Measurements from ENCODE around the gene PFKFB3.
A peak's percentile ranks its signal among the peaks of the same experiment; 100 is the strongest.
"Not testable (repeated sequence)": the region's sequence is repeated elsewhere in the genome, so short reads cannot be mapped to it uniquely, and the experiment has no call there.

Gene PFKFB3

DNA sequence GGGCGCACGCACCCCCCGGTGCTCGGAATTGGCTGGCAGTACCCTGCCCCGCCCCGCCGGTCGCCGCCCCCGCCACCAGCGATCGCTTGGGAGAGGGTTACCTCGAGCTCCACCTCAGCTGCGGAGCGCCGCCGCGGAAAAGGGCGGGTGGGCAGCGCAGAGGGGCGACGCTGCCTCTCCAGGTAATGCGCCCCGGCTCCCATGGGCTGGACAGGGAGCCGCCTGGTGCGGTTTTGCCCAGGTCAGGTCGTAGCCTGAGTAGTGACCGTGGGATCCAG, 1.3 kb downstream of the PFKFB3 start:
- H3K4me1 ChIP-seq (ENCODE audit: control insufficient read depth in 1 of 2, insufficient read depth in 2 of 2, low read length in 2 of 2): peaks cover 3 to 21% of the 10 kb centered on the region in 2 donors
- H3K4me3 ChIP-seq (ENCODE audit: low read depth in 1 of 2, low read length in 2 of 2): peak overlapping the region; percentile 91 to 92
- H3K27me3 ChIP-seq (ENCODE audit: low read depth, low read length): no peaks in the 10 kb centered on the region
- no peak overlapping the region for H3K27ac ChIP-seq (ENCODE audit: low read length)
- H3K36me3 ChIP-seq (ENCODE audit: control insufficient read depth in 1 of 2, insufficient read depth in 2 of 2, low read length in 2 of 2): peaks cover 0 to 4% of the 10 kb centered on the region in 2 donors
- no peaks in the 10 kb centered on the region for H3K9me3 ChIP-seq (ENCODE audit: control insufficient read depth in 1 of 2, low read length in 2 of 2)

DNA sequence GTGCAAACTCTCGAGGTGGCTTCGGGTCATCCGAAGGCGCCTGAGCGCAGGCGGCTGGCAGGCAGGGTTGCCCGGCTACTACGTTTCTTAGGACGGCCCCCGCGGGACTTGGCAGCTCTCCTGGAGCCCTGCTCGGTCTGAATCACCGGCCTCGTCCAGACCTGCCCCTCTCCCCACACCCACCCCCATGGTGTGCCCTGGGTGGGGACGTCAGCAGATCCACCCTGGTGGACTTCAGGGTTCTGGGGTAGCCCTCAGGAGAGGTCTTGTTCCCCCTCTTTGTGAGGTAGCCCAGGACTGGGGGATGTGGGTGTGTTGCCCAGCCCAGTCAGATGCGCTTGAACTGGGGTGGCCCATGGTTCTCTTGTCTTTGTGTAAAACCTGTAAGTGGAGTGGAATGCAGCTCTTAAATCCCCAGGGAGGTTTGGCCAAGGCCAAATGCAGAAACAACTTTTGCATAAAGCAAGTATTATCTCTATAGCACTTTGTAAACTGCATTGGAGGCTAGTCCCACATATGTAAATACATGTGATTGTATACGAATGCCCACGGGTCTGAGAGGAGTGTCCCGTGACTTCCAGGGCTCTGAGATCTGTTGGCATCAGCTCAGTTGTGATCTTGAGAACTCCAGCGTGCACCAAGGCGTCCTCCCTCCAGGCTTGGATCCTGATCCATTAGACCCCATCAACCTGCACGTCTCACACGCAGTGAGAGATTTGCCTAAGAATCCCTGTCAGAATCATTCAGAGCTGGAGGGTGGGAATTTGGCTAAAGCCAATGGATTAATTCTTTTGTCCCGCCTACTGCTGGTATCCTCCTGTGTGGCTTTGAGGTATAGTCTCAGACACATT, 1.8 kb downstream of the PFKFB3 start:
- H3K4me1 ChIP-seq (ENCODE audit: control insufficient read depth in 1 of 2, insufficient read depth in 2 of 2, low read length in 2 of 2): peaks cover 3 to 21% of the 10 kb centered on the region in 2 donors

DNA sequence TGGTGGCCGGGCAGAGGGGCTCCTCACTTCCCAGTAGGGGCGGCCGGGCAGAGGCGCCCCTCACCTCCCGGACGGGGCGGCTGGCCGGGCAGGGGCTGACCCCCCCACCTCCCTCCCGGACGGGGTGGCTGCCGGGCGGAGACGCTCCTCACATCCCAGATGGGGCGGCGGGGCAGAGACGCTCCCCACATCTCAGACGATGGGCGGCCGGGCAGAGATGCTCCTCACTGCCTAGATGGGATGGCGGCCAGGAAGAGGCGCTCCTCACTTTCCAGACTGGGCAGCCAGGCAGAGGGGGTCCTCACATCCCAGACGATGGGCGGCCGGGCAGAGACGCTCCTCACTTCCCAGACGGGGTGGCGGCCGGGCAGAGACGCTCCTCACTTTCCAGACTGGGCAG, 3.8 kb downstream of the PFKFB3 start:
- H3K36me3 ChIP-seq (ENCODE audit: control insufficient read depth in 1 of 2, insufficient read depth in 2 of 2, low read length in 2 of 2); H3K27me3 ChIP-seq (ENCODE audit: low read depth, low read length); H3K27ac ChIP-seq (ENCODE audit: low read length); H3K9me3 ChIP-seq (ENCODE audit: control insufficient read depth in 1 of 2, low read length in 2 of 2); H3K4me3 ChIP-seq (ENCODE audit: low read depth in 1 of 2, low read length in 2 of 2): not testable (repeated sequence)
- peaks cover 3 to 27% of the 10 kb centered on the region in 2 donors for H3K4me1 ChIP-seq (ENCODE audit: control insufficient read depth in 1 of 2, insufficient read depth in 2 of 2, low read length in 2 of 2)

More for the DNA sequence above, 1.8 kb downstream of the PFKFB3 start:
- peaks cover 0 to 4% of the 10 kb centered on the region in 2 donors for H3K36me3 ChIP-seq (ENCODE audit: control insufficient read depth in 1 of 2, insufficient read depth in 2 of 2, low read length in 2 of 2)
- H3K27me3 ChIP-seq (ENCODE audit: low read depth, low read length): no peaks in the 10 kb centered on the region
- peak overlapping the region; percentile 91 to 92 for H3K4me3 ChIP-seq (ENCODE audit: low read depth in 1 of 2, low read length in 2 of 2)
- H3K27ac ChIP-seq (ENCODE audit: low read length): no peak overlapping the region
- H3K9me3 ChIP-seq (ENCODE audit: control insufficient read depth in 1 of 2, low read length in 2 of 2): no peaks in the 10 kb centered on the region

DNA sequence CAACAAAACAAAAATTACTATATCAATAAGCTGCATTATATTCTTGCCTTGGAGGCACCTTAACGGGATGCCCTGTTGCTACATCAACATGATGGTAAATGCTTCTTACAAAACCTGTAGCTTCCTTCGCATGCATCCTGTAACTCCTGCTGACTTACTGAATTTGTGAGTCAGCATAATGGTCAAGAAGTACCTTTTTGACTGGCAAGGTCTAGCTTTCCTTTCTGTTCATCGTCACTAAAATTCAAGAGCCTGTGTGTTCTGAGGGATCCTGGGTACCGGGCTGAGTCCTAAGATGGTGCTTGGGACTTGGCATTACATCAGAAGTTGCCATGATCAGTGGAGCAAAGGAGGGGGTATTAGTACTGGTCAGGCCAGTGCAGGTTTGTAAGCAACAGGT, 4.9 kb downstream of the PFKFB3 start:
- peaks cover 0 to 4% of the 10 kb centered on the region in 2 donors for H3K36me3 ChIP-seq (ENCODE audit: control insufficient read depth in 1 of 2, insufficient read depth in 2 of 2, low read length in 2 of 2)
- H3K4me3 ChIP-seq (ENCODE audit: low read depth in 1 of 2, low read length in 2 of 2): no peak overlapping the region
- H3K9me3 ChIP-seq (ENCODE audit: control insufficient read depth in 1 of 2, low read length in 2 of 2): no peaks in the 10 kb centered on the region
- peaks cover 0 to 27% of the 10 kb centered on the region in 2 donors for H3K4me1 ChIP-seq (ENCODE audit: control insufficient read depth in 1 of 2, insufficient read depth in 2 of 2, low read length in 2 of 2)
- H3K27ac ChIP-seq (ENCODE audit: low read length): no peak overlapping the region
- no peaks in the 10 kb centered on the region for H3K27me3 ChIP-seq (ENCODE audit: low read depth, low read length)

DNA sequence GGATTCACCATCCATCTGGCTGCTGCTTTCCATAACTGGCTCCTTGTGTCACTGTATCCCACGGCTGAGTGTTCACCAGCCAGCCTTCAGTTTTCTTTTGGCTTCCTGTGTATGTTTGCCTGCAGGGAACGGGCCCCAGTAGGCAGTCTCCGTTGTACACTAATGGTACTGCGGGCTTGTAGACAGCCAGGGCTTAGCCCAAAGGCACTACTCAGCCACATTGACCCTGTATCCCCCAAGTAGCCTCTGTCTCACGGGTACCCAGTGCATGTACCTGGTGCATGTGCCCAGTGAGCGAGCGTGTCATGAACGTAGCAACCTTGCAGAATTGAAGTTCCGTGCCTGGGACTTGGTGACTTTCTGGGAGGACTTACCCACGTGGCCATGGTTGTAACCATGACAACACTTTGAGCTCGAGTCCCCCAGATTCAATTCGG, 6.1 kb downstream of the PFKFB3 start:
- H3K9me3 ChIP-seq (ENCODE audit: control insufficient read depth in 1 of 2, low read length in 2 of 2): no peaks in the 10 kb centered on the region
- no peaks in the 10 kb centered on the region for H3K27me3 ChIP-seq (ENCODE audit: low read depth, low read length)
- no peak overlapping the region for H3K4me3 ChIP-seq (ENCODE audit: low read depth in 1 of 2, low read length in 2 of 2)
- no peak overlapping the region for H3K27ac ChIP-seq (ENCODE audit: low read length)
- peaks cover 4 to 5% of the 10 kb centered on the region in 2 donors for H3K36me3 ChIP-seq (ENCODE audit: control insufficient read depth in 1 of 2, insufficient read depth in 2 of 2, low read length in 2 of 2)
- H3K4me1 ChIP-seq (ENCODE audit: control insufficient read depth in 1 of 2, insufficient read depth in 2 of 2, low read length in 2 of 2): peaks cover 0 to 26% of the 10 kb centered on the region in 2 donors

DNA sequence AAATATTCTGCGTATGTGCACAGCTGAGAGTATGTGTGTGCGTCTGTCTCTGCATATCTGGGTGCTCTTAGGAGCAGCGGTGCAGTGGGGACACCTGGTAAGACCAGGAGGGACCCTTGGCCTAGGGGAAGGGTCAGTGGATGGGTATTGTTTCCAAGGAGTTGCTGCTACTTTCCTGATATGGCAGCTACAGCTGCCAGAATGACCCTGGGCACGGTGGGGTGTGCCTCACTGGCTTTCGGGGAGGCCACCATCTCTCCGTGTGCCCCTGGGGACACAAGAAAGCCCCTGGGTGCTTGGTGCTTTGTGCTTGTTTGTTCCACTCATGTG, 8.6 kb downstream of the PFKFB3 start:
- H3K27me3 ChIP-seq (ENCODE audit: low read depth, low read length): no peaks in the 10 kb centered on the region
- no peak overlapping the region for H3K27ac ChIP-seq (ENCODE audit: low read length)
- peaks cover 22 to 29% of the 10 kb centered on the region in 2 donors for H3K36me3 ChIP-seq (ENCODE audit: control insufficient read depth in 1 of 2, insufficient read depth in 2 of 2, low read length in 2 of 2)
- H3K4me3 ChIP-seq (ENCODE audit: low read depth in 1 of 2, low read length in 2 of 2): no peak overlapping the region
- peaks cover 0 to 15% of the 10 kb centered on the region in 2 donors for H3K4me1 ChIP-seq (ENCODE audit: control insufficient read depth in 1 of 2, insufficient read depth in 2 of 2, low read length in 2 of 2)
- H3K9me3 ChIP-seq (ENCODE audit: control insufficient read depth in 1 of 2, low read length in 2 of 2): no peaks in the 10 kb centered on the region

DNA sequence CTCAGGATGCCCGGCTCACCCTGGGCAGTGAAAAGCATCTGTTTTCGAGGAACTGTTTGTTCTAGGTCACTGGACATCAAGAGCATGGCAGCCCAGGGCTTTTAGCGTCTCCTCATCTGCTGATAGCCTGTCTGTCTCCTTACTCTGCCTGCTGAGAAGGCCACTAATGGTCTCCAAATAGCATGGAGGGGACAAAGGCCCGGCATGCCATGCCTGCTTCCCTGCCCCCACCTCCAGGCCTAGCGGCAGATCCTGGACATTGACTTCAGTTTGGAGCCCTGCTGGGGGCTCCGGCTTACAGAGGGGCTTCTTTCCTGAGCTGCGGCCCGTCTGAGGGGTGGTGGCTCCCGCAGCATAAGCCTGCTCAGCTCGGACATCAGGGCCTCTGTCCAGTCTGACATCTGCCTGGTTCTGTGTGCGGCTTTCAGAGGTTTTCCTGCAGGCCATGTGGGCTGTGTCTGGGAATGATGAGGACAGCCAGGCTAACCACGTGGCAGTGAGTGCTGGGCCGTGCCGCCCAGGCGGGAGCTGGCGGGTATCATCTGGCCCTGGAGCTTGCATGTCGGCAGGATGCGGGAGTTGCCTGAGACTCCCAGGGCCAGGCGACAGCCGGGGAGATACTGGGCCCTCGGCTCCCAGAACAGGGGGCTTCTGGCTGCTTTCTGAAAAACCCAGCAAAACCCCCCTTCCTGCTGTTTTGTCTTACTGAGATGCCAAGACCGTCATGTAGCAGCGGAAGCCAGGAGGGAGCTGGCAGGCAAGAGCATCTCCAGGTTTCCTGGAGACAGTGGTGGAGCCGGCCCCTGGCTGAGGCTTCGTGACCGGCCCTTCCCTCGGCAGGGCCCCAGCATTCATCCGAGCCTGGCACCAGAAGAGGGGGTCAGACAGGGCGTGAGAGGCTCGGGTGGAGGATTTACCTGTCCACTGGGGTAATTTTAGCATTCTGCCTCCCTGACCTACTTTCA, 9.2 kb downstream of the PFKFB3 start:
- Histone ChIP-seq H3K4me3 (ENCODE audit: low read depth in 1 of 2, low read length in 2 of 2) (peak overlapping the region in 1 of 2 donors; percentile 0), H3K4me1 (ENCODE audit: control insufficient read depth in 1 of 2, insufficient read depth in 2 of 2, low read length in 2 of 2) (peaks cover 0 to 15% of the 10 kb centered on the region in 2 donors), H3K27me3 (ENCODE audit: low read depth, low read length) (no peaks in the 10 kb centered on the region), H3K9me3 (ENCODE audit: control insufficient read depth in 1 of 2, low read length in 2 of 2) (no peaks in the 10 kb centered on the region), H3K36me3 (ENCODE audit: control insufficient read depth in 1 of 2, insufficient read depth in 2 of 2, low read length in 2 of 2) (peaks cover 29 to 36% of the 10 kb centered on the region in 2 donors), H3K27ac (ENCODE audit: low read length) (no peak overlapping the region)

DNA sequence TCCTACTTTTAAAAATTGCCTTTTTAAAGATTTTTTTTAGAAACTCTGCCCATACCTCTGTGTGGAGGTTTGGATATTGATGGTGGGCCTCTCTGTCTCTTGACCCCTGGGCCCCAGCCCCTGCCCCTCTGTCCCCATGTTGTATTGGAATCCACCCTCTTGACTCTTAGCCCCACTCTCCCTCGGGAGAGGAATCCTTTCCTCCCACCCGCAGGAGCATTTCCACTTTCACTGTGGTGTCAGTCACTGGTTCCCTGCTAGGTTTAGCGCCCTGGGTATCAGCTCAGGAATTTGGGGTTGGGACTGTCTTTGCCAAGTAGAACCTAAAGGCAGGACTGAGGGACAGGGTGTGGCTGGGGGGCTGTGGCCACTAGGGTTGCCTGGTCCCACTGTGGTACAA, 10.1 kb downstream of the PFKFB3 start:
- H3K27me3 ChIP-seq (ENCODE audit: low read depth, low read length): no peaks in the 10 kb centered on the region
- H3K9me3 ChIP-seq (ENCODE audit: control insufficient read depth in 1 of 2, low read length in 2 of 2): no peaks in the 10 kb centered on the region
- peaks cover 37 to 44% of the 10 kb centered on the region in 2 donors for H3K36me3 ChIP-seq (ENCODE audit: control insufficient read depth in 1 of 2, insufficient read depth in 2 of 2, low read length in 2 of 2)
- H3K4me1 ChIP-seq (ENCODE audit: control insufficient read depth in 1 of 2, insufficient read depth in 2 of 2, low read length in 2 of 2): peaks cover 0 to 15% of the 10 kb centered on the region in 2 donors
- H3K4me3 ChIP-seq (ENCODE audit: low read depth in 1 of 2, low read length in 2 of 2): no peak overlapping the region
- H3K27ac ChIP-seq (ENCODE audit: low read length): no peak overlapping the region

DNA sequence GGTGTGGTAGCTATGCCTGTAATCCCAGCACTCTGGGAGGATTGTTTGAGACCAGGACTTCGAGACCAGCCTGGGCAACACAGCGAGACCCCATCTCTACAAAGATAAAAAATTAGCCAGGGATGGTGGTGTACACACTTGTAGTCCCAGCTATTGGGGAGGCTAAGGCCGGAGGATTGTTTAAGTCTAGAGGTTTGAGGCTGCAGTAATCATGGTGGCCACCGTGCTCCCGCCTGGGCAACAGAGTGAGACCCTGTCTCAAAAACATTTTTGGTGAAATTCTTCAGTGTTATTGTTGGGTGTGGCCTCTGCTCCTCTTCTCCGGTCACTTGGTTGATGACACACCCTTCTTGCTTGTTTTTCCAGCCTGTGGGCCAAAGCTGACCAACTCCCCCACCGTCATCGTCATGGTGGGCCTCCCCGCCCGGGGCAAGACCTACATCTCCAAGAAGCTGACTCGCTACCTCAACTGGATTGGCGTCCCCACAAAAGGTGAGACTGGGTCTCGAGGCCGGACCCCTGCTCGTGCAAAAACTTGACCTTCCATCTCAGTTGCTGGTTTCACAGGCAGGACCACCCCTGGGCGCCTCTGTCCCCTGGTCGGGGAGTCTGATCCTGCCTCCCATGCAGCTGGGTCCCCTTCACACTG, 10.6 kb downstream of the PFKFB3 start:
- Histone ChIP-seq H3K9me3 (ENCODE audit: control insufficient read depth in 1 of 2, low read length in 2 of 2) (no peaks in the 10 kb centered on the region), H3K4me1 (ENCODE audit: control insufficient read depth in 1 of 2, insufficient read depth in 2 of 2, low read length in 2 of 2) (peaks cover 0 to 15% of the 10 kb centered on the region in 2 donors), H3K27me3 (ENCODE audit: low read depth, low read length) (no peaks in the 10 kb centered on the region), H3K4me3 (ENCODE audit: low read depth in 1 of 2, low read length in 2 of 2) (no peak overlapping the region), H3K36me3 (ENCODE audit: control insufficient read depth in 1 of 2, insufficient read depth in 2 of 2, low read length in 2 of 2) (peaks cover 38 to 47% of the 10 kb centered on the region in 2 donors), H3K27ac (ENCODE audit: low read length) (no peak overlapping the region)

DNA sequence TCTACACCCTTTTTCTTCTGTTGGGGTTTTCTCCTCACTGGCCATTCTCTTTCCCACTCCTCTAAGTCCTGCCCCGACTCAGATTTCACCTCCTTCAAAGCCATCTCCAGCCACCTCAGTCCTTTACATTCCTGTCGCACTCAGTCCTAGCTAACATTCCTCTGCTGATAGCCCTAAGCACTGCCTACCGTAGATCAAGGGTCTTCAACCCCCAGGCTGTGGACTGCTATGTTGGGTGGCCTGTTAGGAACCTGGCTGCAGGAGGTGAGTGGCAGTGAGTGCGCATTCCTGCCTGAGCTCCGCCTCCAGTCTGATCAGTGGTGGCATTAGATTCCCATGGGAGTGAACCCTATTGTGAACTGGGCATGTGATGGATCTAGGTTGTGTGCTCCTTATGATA, 11.2 kb downstream of the PFKFB3 start:
- Histone ChIP-seq H3K27ac (ENCODE audit: low read length) (no peak overlapping the region), H3K36me3 (ENCODE audit: control insufficient read depth in 1 of 2, insufficient read depth in 2 of 2, low read length in 2 of 2) (peaks cover 42 to 51% of the 10 kb centered on the region in 2 donors), H3K27me3 (ENCODE audit: low read depth, low read length) (no peaks in the 10 kb centered on the region), H3K4me1 (ENCODE audit: control insufficient read depth in 1 of 2, insufficient read depth in 2 of 2, low read length in 2 of 2) (peaks cover 0 to 15% of the 10 kb centered on the region in 2 donors), H3K4me3 (ENCODE audit: low read depth in 1 of 2, low read length in 2 of 2) (no peak overlapping the region), H3K9me3 (ENCODE audit: control insufficient read depth in 1 of 2, low read length in 2 of 2) (no peaks in the 10 kb centered on the region)

DNA sequence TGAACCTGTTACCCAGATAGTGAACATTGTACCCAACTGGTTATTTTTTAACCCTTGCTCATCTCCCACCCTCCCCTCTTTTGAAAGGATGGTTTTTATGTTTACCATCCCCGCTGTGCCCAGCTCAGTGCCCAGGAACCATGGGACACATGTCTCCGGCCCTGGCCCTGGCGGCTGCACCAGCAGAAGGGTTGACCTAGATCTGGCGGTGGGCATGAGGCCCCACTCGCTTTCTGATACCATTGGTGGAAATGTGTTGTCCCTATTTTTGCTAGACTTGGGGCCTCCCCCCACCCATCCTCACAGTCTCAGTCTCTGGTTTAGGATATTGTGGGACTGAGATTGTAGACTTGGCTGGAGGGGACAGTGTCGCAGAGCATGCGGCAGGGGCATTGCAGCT, 11.9 kb downstream of the PFKFB3 start:
- Histone ChIP-seq H3K27ac (ENCODE audit: low read length) (no peak overlapping the region), H3K4me3 (ENCODE audit: low read depth in 1 of 2, low read length in 2 of 2) (no peak overlapping the region), H3K27me3 (ENCODE audit: low read depth, low read length) (no peaks in the 10 kb centered on the region), H3K36me3 (ENCODE audit: control insufficient read depth in 1 of 2, insufficient read depth in 2 of 2, low read length in 2 of 2) (peaks cover 49 to 58% of the 10 kb centered on the region in 2 donors), H3K9me3 (ENCODE audit: control insufficient read depth in 1 of 2, low read length in 2 of 2) (no peaks in the 10 kb centered on the region), H3K4me1 (ENCODE audit: control insufficient read depth in 1 of 2, insufficient read depth in 2 of 2, low read length in 2 of 2) (peaks cover 0 to 15% of the 10 kb centered on the region in 2 donors)

All from muscle layer of duodenum (tissue), 2 donors.